ENCODE data around the gene CLP1. TPM values are rescaled to one million over a fixed set of nuclear protein-coding genes. Genes with fewer than 3 reads are reported as not detected.
A peak's percentile ranks its signal among the peaks of the same experiment; 100 is the strongest.
"Not testable (repeated sequence)": the region's sequence is repeated elsewhere in the genome, so short reads cannot be mapped to it uniquely, and the experiment has no call there.

Gene CLP1
- total RNA-seq, 1 donor from 2014 or later: 12.6 TPM

GRCh38 chr11:57648801-57649735, 8.5 kb upstream of the CLP1 start:
- H3K4me1 Mint-ChIP-seq (ENCODE audit: unreplicated experiment): peaks cover 61% of the 10 kb centered on the region
- H3K36me3 Mint-ChIP-seq (ENCODE audit: unreplicated experiment): no peaks in the 10 kb centered on the region
- H3K4me3 Mint-ChIP-seq (ENCODE audit: unreplicated experiment): peak overlapping the region; percentile 73
- H3K27me3 Mint-ChIP-seq (ENCODE audit: unreplicated experiment): peaks cover 73% of the 10 kb centered on the region
- peak overlapping the region; percentile 67 for H3K27ac Mint-ChIP-seq (ENCODE audit: unreplicated experiment)
- no peak for TF ChIP-seq CTCF (IDR thresholded peaks at IDR 0.05)
- H3K9me3 Mint-ChIP-seq (ENCODE audit: unreplicated experiment): no peaks in the 10 kb centered on the region
- no peak for DNase-seq (ENCODE audit: extremely low spot score, unreplicated experiment)

- Mint-ChIP-seq H3K9me3 (ENCODE audit: unreplicated experiment) (no peaks in the 10 kb centered on the region), H3K4me3 (ENCODE audit: unreplicated experiment) (peak within 1 kb of the TSS; percentile 73), H3K4me1 (ENCODE audit: unreplicated experiment) (peaks cover 54% of the 10 kb centered on the region), H3K27ac (ENCODE audit: unreplicated experiment) (peak within 1 kb of the TSS; percentile 67), H3K36me3 (ENCODE audit: unreplicated experiment) (no peaks in the 10 kb centered on the region), H3K27me3 (ENCODE audit: unreplicated experiment) (peaks cover 66% of the 10 kb centered on the region)
- no peak for DNase-seq (ENCODE audit: extremely low spot score, unreplicated experiment)
- TF ChIP-seq CTCF (IDR thresholded peaks at IDR 0.05): no peak
These were observed 7.5 kb upstream of the CLP1 start, which contains the start of gene YPEL4 for GRCh38 chr11:57649826-57650738. TSS of gene YPEL4 (minus strand) at chr11:57649912. CDS start at chr11:57647107, 2,805 bp downstream.

- peaks cover 48% of the 10 kb centered on the region for H3K4me1 Mint-ChIP-seq (ENCODE audit: unreplicated experiment)
- no peak for TF ChIP-seq CTCF (IDR thresholded peaks at IDR 0.05)
- peaks cover 62% of the 10 kb centered on the region for H3K27me3 Mint-ChIP-seq (ENCODE audit: unreplicated experiment)
- no peak overlapping the region for H3K4me3 Mint-ChIP-seq (ENCODE audit: unreplicated experiment)
- H3K9me3 Mint-ChIP-seq (ENCODE audit: unreplicated experiment): no peaks in the 10 kb centered on the region
- no peaks in the 10 kb centered on the region for H3K36me3 Mint-ChIP-seq (ENCODE audit: unreplicated experiment)
- no peak for DNase-seq (ENCODE audit: extremely low spot score, unreplicated experiment)
- H3K27ac Mint-ChIP-seq (ENCODE audit: unreplicated experiment): no peak overlapping the region
These were observed 6.8 kb upstream of the CLP1 start for GRCh38 chr11:57650739-57651090.

- no peak for TF ChIP-seq CTCF (IDR thresholded peaks at IDR 0.05)
- no peaks in the 10 kb centered on the region for H3K36me3 Mint-ChIP-seq (ENCODE audit: unreplicated experiment)
- H3K9me3 Mint-ChIP-seq (ENCODE audit: unreplicated experiment): no peaks in the 10 kb centered on the region
- H3K4me1 Mint-ChIP-seq (ENCODE audit: unreplicated experiment): peaks cover 43% of the 10 kb centered on the region
- DNase-seq (ENCODE audit: extremely low spot score, unreplicated experiment): no peak
- no peak overlapping the region for H3K27ac Mint-ChIP-seq (ENCODE audit: unreplicated experiment)
- peaks cover 55% of the 10 kb centered on the region for H3K27me3 Mint-ChIP-seq (ENCODE audit: unreplicated experiment)
- no peak overlapping the region for H3K4me3 Mint-ChIP-seq (ENCODE audit: unreplicated experiment)
These were observed 6.2 kb upstream of the CLP1 start for GRCh38 chr11:57651408-57651807.

GRCh38 chr11:57652230-57652629, 5.3 kb upstream of the CLP1 start:
- not testable (repeated sequence) for H3K9me3 Mint-ChIP-seq (ENCODE audit: unreplicated experiment); DNase-seq (ENCODE audit: extremely low spot score, unreplicated experiment); H3K36me3 Mint-ChIP-seq (ENCODE audit: unreplicated experiment); H3K4me3 Mint-ChIP-seq (ENCODE audit: unreplicated experiment); H3K27ac Mint-ChIP-seq (ENCODE audit: unreplicated experiment)
- H3K4me1 Mint-ChIP-seq (ENCODE audit: unreplicated experiment): peaks cover 40% of the 10 kb centered on the region
- peaks cover 47% of the 10 kb centered on the region for H3K27me3 Mint-ChIP-seq (ENCODE audit: unreplicated experiment)
